Astrocyte of the spinal cord (primary cell): ENCODE results near the gene IFFO2.

Source experiments
- DNase-seq: peaks from one replicate; pipeline ENCODE4 v3.0.0; 2011; ENCODE audit warnings: low read depth, low spot score
- H3K4me3 ChIP-seq: 2 replicates; pipeline ENCODE4 v1.5.1; 2011; ENCODE audit warnings: low read depth, mild to moderate bottlenecking, low read length, moderate library complexity
- CTCF ChIP-seq: IDR thresholded peaks from 2 replicates; pipeline ENCODE4 v1.5.1; 2012; ENCODE audit warnings: low read depth, mild to moderate bottlenecking, low read length, inconsistent platforms
- in situ Hi-C: cut with HindIII; loops from 2 replicates; pipeline ENCODE4 v1.10.0; 2017; ENCODE audit warnings: low sequenced_read_pairs

The IFFO2 gene

GRCh38 chr1:18959591-18959990 lies 3.1 kb upstream of the IFFO2 start:
- no peak for TF ChIP-seq CTCF
- no peak for DNase-seq
- no peak overlapping the region for H3K4me3 ChIP-seq
- in situ Hi-C loops, result no loop called here

GRCh38 chr1:18957532-18958300 lies 1.2 kb upstream of the IFFO2 start:
- in situ Hi-C loops, result no loop called here
- no peak overlapping the region for H3K4me3 ChIP-seq
- TF ChIP-seq CTCF, result no peak
- DNase-seq, result no peak

- no peak for DNase-seq
- H3K4me3 ChIP-seq, result peak overlapping the region; percentile 56
- no peak for TF ChIP-seq CTCF
- in situ Hi-C loops, result no loop called here
Observed at GRCh38 chr1:18957136-18957521, 653 bp upstream of the IFFO2 start.

- in situ Hi-C loops, result no loop called here
- TF ChIP-seq CTCF, result no peak
- DNase-seq, result no peak
- H3K4me3 ChIP-seq, result peak overlapping the region; percentile 61
Observed at GRCh38 chr1:18955441-18956192, 859 bp downstream of the IFFO2 start.

GRCh38 chr1:18955131-18955440 lies 1.4 kb downstream of the IFFO2 start:
- H3K4me3 ChIP-seq, result peak overlapping the region; percentile 61

More at GRCh38 chr1:18955131-18955440, 1.4 kb downstream of the IFFO2 start:
- in situ Hi-C loops, result no loop called here
- TF ChIP-seq CTCF, result no peak
- DNase-seq, result no peak
